GM19438 (cell line): ENCODE results near the gene FXYD5.
A peak's percentile ranks its signal among the peaks of the same experiment; 100 is the strongest.
"Not testable (repeated sequence)": the region's sequence is repeated elsewhere in the genome, so short reads cannot be mapped to it uniquely, and the experiment has no call there.

Experiments
- ATAC-seq: cut with Tn5 transposase; IDR thresholded peaks from one replicate; pipeline ENCODE4 v1.9.1; 2021; ENCODE audit warnings: low read depth; ENCODE audit not compliant: unreplicated experiment

Gene FXYD5

GRCh38 chr19:35171730-35172129 is 17.2 kb downstream of the FXYD5 start:
- ATAC-seq = no peak

GRCh38 chr19:35174226-35174625 is 19.7 kb downstream of the FXYD5 start:
- ATAC-seq = no peak

- no peak for ATAC-seq
Measured at GRCh38 chr19:35176181-35176570, 21.6 kb downstream of the FXYD5 start.

DNA sequence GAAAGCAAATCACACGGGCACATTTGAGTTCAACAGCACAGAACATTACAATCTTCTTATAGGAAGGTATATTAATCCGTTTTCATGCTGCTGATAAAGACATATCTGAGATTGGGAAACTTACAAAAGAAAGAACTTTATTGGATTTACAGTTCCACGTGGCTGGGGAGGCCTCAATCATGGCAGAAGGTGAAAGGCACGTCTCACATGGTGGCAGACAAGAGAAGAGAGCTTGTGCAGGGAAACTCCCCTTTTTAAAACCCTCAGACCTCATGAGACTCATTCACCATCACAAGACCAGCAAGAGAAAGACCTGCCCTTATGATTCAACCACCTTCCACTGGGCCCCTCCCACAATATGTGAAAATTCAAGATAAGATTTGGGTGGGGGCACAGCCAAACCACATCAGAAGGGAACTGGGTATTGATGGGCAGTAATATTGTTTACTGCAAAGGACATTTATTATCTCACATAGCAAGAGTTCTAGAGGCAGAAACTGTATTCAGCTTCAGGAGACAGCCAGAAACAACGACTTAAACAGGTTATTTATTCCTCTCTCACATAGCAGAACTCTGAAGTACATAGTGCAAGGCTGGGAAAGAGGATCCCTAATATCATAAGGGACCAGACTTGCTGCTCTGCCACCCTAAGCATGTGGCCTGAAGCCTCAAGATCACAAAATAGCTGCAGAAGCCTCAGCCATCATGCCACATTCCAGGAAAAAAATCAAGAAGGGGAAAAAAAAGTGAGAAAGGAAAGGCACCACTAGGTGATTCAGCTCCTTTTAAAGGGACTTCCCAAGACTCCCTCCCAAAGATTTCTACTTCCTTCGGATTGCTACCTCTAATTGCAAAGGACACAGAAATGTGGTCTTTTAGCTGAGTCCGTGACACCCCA is 23.1 kb downstream of the FXYD5 start:
- ATAC-seq = no peak

DNA sequence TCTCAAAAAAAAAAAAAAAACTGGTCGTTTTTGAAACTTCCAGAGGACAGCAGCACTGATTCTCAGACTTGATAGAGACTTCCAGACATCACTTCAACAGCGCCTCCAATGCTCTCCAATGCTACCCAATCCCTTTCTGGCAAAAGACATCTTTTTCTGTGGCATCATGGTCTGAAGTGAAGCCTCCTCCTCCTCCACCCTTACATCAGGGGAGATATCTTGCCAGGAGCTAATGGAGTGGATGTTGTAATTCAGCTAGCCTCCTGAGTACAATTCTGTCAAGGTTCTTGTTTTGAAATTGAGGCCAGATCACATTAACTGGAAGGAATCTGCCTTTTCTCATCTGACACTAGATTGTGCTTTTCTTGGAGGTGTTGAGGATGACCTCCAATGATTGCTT is 24.2 kb downstream of the FXYD5 start:
- no peak for ATAC-seq

DNA sequence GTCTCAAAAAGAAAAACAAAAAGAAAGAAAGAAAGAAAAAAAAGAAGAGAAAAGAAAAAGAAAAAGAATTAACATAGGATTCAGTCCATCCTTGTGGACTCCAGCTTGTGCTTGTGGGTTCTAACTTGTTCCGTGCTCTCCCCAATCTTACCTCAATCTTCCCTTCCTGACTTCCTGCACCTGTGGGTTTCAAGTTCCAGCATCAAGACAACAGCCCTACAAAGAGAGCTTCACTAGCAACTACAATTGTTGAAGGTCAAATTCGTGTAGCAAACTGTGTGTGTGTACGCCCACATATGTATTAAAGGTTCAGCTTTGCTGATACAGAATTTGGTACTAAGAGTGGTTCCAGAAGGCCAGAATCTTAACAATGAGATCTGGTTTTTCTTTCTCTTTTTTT is 25.3 kb downstream of the FXYD5 start:
- ATAC-seq = no peak

GRCh38 chr19:35181387-35181786 is 26.9 kb downstream of the FXYD5 start:
- no peak for ATAC-seq

GRCh38 chr19:35184267-35184666 is 29.7 kb downstream of the FXYD5 start:
- no peak for ATAC-seq

DNA sequence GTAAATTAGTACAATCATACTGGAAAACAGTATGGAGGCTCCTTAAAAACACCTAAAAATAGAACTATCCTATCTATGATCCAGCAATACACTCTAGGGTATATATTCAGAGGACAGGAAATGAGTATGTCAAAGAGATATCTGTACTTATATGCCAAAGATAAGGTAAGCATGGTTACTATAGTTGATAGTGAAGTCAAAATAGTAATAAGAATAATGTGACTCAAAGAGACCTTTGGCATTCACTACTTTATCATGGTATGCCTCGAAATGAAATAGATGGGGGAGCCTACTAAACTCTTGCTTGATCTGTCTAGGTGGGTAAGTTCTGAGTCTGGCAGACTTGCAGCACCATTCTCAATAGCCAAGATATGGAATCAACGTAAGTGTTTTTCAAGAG is 30.3 kb downstream of the FXYD5 start:
- ATAC-seq = no peak

DNA sequence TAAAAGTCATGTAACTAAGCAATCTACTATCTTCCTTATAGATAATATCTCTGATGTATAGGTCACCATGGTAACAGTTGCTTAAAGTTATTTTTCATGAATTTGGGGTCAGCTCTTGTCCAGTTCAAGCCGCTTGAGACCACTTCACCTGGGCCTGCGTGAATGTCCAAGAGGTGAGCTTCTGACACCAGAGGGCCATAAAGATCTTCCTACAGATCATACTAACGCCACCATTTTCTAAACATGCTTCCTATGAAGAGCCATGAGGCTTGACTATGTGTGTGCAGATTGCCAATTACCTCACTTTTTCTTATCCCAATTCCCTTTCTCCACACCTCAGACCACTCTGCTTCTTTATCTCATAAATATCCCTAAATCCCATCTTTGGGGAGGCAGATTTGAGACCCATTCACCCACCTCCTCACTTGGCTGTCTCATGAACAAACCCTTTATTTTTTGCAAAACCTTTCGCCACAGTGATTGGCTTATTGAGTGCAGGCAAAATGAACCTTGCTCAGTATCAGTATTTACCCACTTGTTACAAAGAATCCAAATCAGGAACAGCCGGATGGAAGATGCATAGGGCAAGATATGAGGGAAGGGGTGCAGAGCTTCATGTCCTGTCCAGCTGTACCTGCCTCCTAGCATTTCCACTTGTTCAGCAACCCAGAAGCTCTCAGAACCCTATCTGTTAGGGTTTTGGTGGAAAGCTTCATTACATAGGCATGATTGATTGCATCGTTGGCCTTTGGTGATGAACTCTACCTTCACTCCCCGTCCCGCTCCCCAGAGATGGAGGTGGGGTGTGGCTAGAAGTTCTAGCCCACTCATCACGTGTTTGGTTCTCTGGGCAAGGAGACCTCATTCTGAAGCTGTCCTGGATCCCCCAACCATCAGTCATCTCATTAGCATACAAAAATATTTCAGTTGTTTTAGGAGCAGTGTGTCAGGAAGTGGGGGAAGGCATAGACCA is 39.8 kb downstream of the FXYD5 start:
- no peak for ATAC-seq

- no peak for ATAC-seq
Measured at GRCh38 chr19:35195830-35196229, 41.3 kb downstream of the FXYD5 start.

GRCh38 chr19:35196861-35197260 is 42.3 kb downstream of the FXYD5 start:
- ATAC-seq = not testable (repeated sequence)

DNA sequence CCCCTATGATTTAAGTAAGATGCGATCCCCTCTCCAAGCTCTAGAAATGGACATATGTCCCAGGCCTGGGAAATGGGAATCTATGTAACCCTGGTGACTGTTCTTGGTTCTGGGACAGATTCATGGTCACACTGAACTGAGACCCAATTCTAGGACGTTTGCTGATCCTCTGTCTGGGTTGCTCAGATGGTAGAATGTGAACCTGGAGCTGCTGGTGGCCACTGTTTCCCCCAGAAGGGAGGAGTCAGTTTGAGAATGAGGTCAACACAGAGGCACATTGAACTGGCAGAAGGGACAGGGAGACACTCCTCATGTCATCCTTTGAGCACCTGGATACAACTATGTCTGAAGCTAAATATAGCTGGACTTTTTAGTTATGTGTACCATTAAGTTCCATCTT is 44.9 kb downstream of the FXYD5 start:
- ATAC-seq = no peak

GRCh38 chr19:35202722-35203688 is 48.5 kb downstream of the FXYD5 start:
- ATAC-seq = no peak

- peak; percentile 64 for ATAC-seq
Measured at GRCh38 chr19:35204799-35205732, 50.5 kb downstream of the FXYD5 start.

DNA sequence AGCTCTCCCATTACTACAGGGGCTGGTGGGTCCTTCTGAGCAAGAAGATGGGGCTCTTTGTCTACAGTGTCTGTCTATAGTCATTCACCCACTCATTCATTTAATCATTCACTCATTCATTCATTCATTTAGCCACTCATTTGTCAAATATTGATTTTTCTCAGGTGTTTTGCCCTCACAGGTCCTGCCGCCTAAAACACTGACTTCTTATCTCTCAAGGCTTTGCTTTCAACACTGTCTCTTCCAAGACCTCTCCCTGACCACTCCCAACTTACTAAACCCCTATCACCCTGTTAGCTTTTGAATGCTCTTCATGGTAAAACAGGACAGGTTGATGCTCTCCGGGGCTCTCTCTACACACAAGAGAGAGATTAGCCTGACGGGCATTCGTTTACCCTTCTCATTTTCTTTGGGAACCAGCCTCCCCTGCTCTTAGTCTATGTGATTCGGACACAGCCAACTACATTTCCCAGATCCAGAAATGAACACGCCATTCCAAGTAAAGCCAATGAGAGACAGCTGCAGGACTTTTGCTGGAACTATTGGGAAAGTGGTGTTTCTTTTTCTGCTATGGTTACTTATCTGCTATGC is 51.3 kb downstream of the FXYD5 start:
- peak; percentile 26 for ATAC-seq

GRCh38 chr19:35206379-35206778 is 51.8 kb downstream of the FXYD5 start:
- no peak for ATAC-seq

- no peak for ATAC-seq
Measured at GRCh38 chr19:35206855-35207254, 52.3 kb downstream of the FXYD5 start.

GRCh38 chr19:35207391-35207871 is 52.9 kb downstream of the FXYD5 start:
- no peak for ATAC-seq
